Measurements from ENCODE around the gene C4orf17. TPM values are rescaled to one million over a fixed set of nuclear protein-coding genes. Genes with fewer than 3 reads are reported as not detected.

Gene C4orf17
- polyA plus RNA-seq, 6 donors from 2014 or later = not detected

DNA sequence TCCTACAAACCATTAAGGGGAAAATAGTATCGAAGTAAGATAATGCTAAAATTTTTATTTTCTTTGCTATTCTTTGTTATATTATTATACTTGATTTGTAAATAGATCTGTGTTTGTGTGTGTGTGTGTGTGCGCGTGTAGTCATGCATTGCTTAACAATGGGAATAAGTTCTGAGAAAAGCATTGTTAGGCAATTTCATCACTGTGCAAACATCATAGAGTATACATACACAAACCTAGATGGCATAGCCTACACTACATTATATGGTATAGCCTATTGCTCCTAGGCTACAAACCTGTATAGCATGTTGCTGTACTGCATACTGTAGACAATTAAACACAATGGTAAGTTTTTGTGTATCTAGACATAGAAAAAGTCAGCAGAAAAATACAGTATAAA is 80.9 kb downstream of the C4orf17 start:
- H3K4me1 Mint-ChIP-seq = no peaks in the 10 kb centered on the region
- no peak overlapping the region for H3K4me3 Mint-ChIP-seq
- no peak overlapping the region for H3K27ac Mint-ChIP-seq
- ATAC-seq (ENCODE audit: low read depth in 2 of 2) (no peak), DNase-seq (no peak)
- no peaks in the 10 kb centered on the region for H3K36me3 Mint-ChIP-seq
- H3K9me3 Mint-ChIP-seq = no peaks in the 10 kb centered on the region
- peaks cover 1 to 13% (median 10%) of the 10 kb centered on the region in 3 donors for H3K27me3 Mint-ChIP-seq

Other genes with a start within 250 kb of the C4orf17 start
- not detected for gene ADH1A, start 220.0 kb upstream of the C4orf17 start, polyA plus RNA-seq (ENCODE audit: low read depth in 6 of 6)
- gene ADH1B, start 189.6 kb upstream of the C4orf17 start, polyA plus RNA-seq (ENCODE audit: low read depth in 6 of 6) = not detected
- gene ADH1C, start 158.3 kb upstream of the C4orf17 start, polyA plus RNA-seq (ENCODE audit: low read depth in 6 of 6) = not detected
- not detected for gene ADH7, start 75.7 kb upstream of the C4orf17 start, polyA plus RNA-seq (ENCODE audit: low read depth in 6 of 6)
- 1 to 10 TPM in 5 of 6 donors, not detected in 1; 2.6 to 5.6 (median 3.2) TPM for gene TRMT10A, start 53.0 kb downstream of the C4orf17 start, polyA plus RNA-seq (ENCODE audit: low read depth in 6 of 6)
- gene MTTP, start 63.8 kb downstream of the C4orf17 start, polyA plus RNA-seq (ENCODE audit: low read depth in 6 of 6) = not detected
- gene C4orf54, start 146.8 kb downstream of the C4orf17 start, polyA plus RNA-seq (ENCODE audit: low read depth in 6 of 6) = not detected

Data from naive B cell (primary cell).